Gastrocnemius medialis (tissue), 4 donors: ENCODE results near the gene TXNDC11. TPM values are rescaled to one million over a fixed set of nuclear protein-coding genes. Genes with fewer than 3 reads are reported as not detected.

ENCODE experiments used
- ATAC-seq, 2 donors: fragments of 150-250 bp; one replicate each; pipeline ENCODE4 v1.9.1; 2016
- DNase-seq, 2 donors: peaks; one replicate each; pipeline ENCODE4 v3.0.0-alpha.2; 2019
- H3K27ac ChIP-seq, 4 donors: fragments of 200-600 bp; sonication (generic); 1 replicate in 1 of 4; 2 replicates in 3 of 4; pipeline ENCODE4 v1.5.1; 2016 to 2018; ENCODE audit warnings: mild to moderate bottlenecking in 2 of 4, moderate library complexity in 1 of 4
- H3K27me3 ChIP-seq, 3 donors: fragments of 200-600 bp; sonication (generic) in 2 of 3; 1 replicate in 1 of 3; 2 replicates in 2 of 3; pipeline versions ENCODE4 v1.5.1 to v1.6.0; 2016 to 2019; ENCODE audit warnings: mild to moderate bottlenecking in 1 of 3, moderate library complexity in 1 of 3
- H3K36me3 ChIP-seq, 2 donors: fragments of 200-600 bp; sonication (generic) in 1 of 2; one replicate each; pipeline ENCODE4 v1.5.1; 2017 to 2018
- H3K4me1 ChIP-seq, 2 donors: fragments of 200-600 bp; sonication (generic) in 1 of 2; one replicate each; pipeline ENCODE4 v1.5.1; 2016 to 2017; ENCODE audit warnings: mild to moderate bottlenecking in 2 of 2
- H3K4me3 ChIP-seq, 4 donors: fragments of 200-600 bp; sonication (generic) in 3 of 4; 1 replicate in 1 of 4; 2 replicates in 3 of 4; pipeline ENCODE4 v1.5.1; 2016 to 2019; ENCODE audit warnings: mild to moderate bottlenecking in 2 of 4
- H3K9me3 ChIP-seq, 3 donors: fragments of 200-600 bp; sonication (generic) in 2 of 3; 1 replicate in 1 of 3; 2 replicates in 2 of 3; pipeline ENCODE4 v1.5.1; 2016 to 2019
- POLR2A ChIP-seq, 2 donors: fragments of 450-650 bp; IDR thresholded peaks; one replicate each; pipeline ENCODE4 v1.6.1; 2017; ENCODE audit warnings: antibody characterized with exemption in 2 of 2, mild to moderate bottlenecking in 2 of 2, moderate library complexity in 2 of 2
- in situ Hi-C, 4 donors: fragments of 200-750 bp; cut with MboI; loops; one replicate each; pipeline versions ENCODE4 v1.15.0 to v1.8.0; 2017; ENCODE audit warnings: low sequenced_read_pairs in 4 of 4
- intact Hi-C: fragments of 100-400 bp; cut with DNase I; formaldehyde crosslinking; loops from one replicate; pipeline ENCODE4 v1.15.1; 2023; ENCODE audit warnings: low total_unique reads
- total RNA-seq, 4 donors: library from RNA; depleted of rRNA; stranded (reverse); fragments of >200 nt; gene quantifications; one replicate each; pipeline versions ENCODE4 v1.1.0 to v1.2.3, GENCODE V29; 2016
- TF ChIP-seq, protein P1 (sequence below), 5 experiments: fragments of 450-650 bp in 3 of 5; fragments of 200-600 bp in 2 of 5; sonication (generic) in 2 of 5; IDR thresholded peaks in 4 of 5; conservative IDR thresholded peaks in 1 of 5; 1 replicate in 4 of 5; 2 replicates in 1 of 5; pipeline ENCODE4 v1.5.1; 2016 to 2019; ENCODE audit warnings: antibody characterized with exemption in 5 of 5, mild to moderate bottlenecking in 3 of 5, moderate library complexity in 3 of 5

The TXNDC11 gene
- total RNA-seq, 4 donors from 2014 or later, result 35.2 to 64.5 (median 51.2) TPM

DNA sequence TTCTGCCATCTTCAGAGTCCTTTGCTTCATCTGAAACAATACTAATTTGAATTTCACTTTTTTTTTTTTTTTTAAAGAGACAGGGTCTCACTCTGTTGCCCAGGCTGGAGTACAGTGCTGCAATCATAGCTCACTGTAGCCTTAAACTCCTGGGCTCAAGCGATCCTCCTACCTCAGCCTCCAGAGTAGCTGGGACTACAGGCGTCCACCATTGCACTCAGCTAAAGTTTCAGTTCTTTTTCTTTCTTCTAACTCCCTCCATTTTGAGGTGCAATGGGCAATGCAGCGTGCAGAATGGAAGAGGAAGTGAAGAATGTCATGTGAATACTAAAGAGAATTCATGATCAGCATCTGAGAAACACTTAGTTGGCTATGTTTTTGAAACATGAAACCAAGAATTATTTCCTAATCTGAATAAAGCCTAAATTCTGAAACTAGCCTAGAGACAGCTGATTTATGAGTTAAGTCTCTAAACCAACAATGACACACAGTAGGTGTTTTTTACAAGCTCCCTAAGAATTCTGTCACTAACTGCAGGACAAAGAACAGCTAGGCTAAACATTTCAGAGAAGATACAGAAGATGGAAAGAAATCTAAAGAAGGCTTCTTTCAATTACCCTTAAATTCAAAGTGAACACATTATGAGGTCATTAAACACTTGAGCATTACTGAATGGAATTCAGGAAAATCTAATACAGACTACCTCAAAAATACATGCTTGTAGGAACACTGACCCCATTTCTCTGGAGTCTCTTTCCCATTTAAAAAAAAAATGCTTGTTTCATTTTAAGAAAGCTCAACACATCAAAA, 53.4 kb downstream of the TXNDC11 start:
- intact Hi-C loops (no loop called here), in situ Hi-C loops (no loop called here)
- DNase-seq (no peak), ATAC-seq (peak; percentile 5 to 30)
- H3K27me3 ChIP-seq, result no peaks in the 10 kb centered on the region
- H3K27ac ChIP-seq, result peak overlapping the region; percentile 60 to 98 (median 78)
- no peak overlapping the region for H3K4me3 ChIP-seq
- peaks cover 40 to 46% of the 10 kb centered on the region in 2 donors for H3K4me1 ChIP-seq
- H3K9me3 ChIP-seq, result no peaks in the 10 kb centered on the region
- no peak for TF ChIP-seq POLR2A (IDR thresholded peaks at IDR 0.05)
- TF ChIP-seq, protein P1, sequence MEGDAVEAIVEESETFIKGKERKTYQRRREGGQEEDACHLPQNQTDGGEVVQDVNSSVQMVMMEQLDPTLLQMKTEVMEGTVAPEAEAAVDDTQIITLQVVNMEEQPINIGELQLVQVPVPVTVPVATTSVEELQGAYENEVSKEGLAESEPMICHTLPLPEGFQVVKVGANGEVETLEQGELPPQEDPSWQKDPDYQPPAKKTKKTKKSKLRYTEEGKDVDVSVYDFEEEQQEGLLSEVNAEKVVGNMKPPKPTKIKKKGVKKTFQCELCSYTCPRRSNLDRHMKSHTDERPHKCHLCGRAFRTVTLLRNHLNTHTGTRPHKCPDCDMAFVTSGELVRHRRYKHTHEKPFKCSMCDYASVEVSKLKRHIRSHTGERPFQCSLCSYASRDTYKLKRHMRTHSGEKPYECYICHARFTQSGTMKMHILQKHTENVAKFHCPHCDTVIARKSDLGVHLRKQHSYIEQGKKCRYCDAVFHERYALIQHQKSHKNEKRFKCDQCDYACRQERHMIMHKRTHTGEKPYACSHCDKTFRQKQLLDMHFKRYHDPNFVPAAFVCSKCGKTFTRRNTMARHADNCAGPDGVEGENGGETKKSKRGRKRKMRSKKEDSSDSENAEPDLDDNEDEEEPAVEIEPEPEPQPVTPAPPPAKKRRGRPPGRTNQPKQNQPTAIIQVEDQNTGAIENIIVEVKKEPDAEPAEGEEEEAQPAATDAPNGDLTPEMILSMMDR (IDR thresholded peaks at IDR 0.05 in 4 of 5, conservative IDR thresholded peaks at IDR 0.05 in 1 of 5), result no peak
- H3K36me3 ChIP-seq, result peaks cover 0 to 55% of the 10 kb centered on the region in 2 donors

DNA sequence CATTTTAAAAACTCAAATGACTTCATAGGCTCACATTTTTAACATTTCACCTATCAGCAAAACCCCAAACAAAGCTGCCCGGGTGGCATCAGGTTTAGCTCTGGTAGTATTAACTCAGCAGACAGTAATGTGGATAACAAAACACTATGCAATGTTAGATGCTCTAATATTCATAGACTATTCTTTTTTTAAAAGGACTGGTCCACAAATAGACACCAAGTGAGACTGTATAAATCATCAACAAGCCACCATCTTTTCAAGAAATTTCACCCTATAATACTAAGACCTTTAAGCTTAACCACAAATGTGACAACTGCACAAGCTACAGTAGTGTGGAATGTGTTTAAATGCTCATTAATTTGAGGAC, 54.2 kb downstream of the TXNDC11 start:
- ATAC-seq (peak; percentile 31 to 34), DNase-seq (no peak)
- in situ Hi-C loops (no loop called here), intact Hi-C loops (no loop called here)
- TF ChIP-seq, protein P1 (IDR thresholded peaks at IDR 0.05 in 4 of 5, conservative IDR thresholded peaks at IDR 0.05 in 1 of 5), result no peak
- no peak for TF ChIP-seq POLR2A (IDR thresholded peaks at IDR 0.05)
- peaks cover 40 to 47% of the 10 kb centered on the region in 2 donors for H3K4me1 ChIP-seq
- H3K27me3 ChIP-seq, result no peaks in the 10 kb centered on the region
- H3K27ac ChIP-seq, result peak overlapping the region; percentile 60 to 98 (median 78)
- H3K9me3 ChIP-seq, result no peaks in the 10 kb centered on the region
- no peak overlapping the region for H3K4me3 ChIP-seq
- H3K36me3 ChIP-seq, result peaks cover 0 to 59% of the 10 kb centered on the region in 2 donors

DNA sequence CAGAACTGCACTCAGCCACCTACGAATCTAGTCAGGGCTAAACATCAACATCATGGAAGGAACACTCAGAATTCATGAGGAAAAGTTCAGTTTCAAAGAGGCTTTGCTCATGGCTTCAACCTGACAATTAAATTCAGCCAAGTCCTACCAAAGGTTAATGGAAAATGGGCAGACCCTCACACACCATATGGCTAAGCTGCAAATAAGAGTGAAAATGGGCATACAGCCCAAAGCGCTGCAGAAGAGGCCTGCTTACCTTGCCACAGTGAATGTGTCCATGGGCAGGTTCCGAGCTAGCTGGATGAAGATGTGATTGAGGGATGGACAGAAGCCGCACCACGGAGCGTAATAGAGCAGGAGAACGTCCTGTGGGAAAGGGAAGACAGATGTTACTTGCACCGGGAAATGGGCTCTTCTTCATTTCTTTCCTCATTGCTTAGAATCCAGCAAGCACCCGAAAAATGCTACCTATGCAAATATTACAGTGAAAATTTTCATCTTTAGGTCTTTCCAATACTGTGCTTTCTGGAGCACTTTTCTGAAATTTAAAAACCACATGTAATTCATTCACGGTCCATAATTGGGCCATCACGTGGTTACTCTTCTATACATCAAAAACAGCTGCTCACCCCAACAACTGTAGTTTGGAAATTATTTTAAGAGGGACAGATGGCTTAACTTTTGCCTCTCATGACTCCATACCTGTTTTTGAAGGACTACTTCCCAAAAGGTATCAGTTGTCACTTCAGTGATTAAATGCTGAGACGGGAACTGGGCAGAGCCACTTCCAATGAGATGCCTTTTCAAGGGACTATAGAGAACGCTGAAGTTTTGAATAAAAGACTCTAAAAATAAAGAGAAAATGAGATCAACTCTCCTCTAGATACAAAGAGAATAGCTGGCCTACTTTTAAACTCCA, 54.8 kb downstream of the TXNDC11 start:
- H3K36me3 ChIP-seq, result peaks cover 0 to 65% of the 10 kb centered on the region in 2 donors
- no peak for DNase-seq
- no peaks in the 10 kb centered on the region for H3K27me3 ChIP-seq
- TF ChIP-seq, protein P1 (IDR thresholded peaks at IDR 0.05 in 4 of 5, conservative IDR thresholded peaks at IDR 0.05 in 1 of 5), result no peak
- no peak for TF ChIP-seq POLR2A (IDR thresholded peaks at IDR 0.05)
- peak overlapping the region; percentile 60 to 98 (median 78) for H3K27ac ChIP-seq
- intact Hi-C loops (no loop called here), in situ Hi-C loops (no loop called here)
- H3K4me3 ChIP-seq, result no peak overlapping the region
- peaks cover 45 to 53% of the 10 kb centered on the region in 2 donors for H3K4me1 ChIP-seq
- ATAC-seq, result peak in 1 of 2 donors; percentile 43
- H3K9me3 ChIP-seq, result no peaks in the 10 kb centered on the region

DNA sequence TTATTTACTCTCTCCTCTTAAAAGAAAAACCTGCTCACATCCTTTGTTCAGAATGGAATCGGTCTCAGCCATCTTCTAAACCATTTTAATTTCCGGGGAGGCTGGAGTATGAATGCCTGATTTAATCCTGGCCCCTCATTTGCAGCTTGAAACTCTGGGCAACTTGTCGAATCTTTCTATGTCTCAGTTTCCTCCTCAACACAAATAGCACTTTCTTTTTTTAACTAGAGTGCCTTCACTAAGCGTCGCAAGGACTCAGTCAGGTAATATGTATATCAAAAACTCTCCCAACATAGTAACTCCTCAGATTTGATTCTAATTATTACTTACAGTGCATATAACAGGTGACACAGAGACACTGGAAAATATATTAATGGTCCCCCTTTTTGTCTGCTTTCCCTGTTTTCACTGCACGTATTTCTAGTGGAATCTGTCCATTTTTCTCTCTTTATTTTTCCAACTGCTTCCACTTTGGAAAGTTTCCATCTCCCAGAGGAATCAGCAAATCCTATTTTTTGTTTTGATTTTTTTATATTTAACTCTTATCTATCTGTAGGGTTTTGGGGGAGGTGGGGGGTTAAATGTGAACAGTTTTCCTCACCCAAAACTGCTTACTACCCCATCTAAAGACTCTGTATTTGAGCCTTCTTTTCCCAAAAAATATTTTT, 55.8 kb downstream of the TXNDC11 start:
- no peak for DNase-seq
- H3K36me3 ChIP-seq, result peaks cover 0 to 64% of the 10 kb centered on the region in 2 donors
- H3K27me3 ChIP-seq, result no peaks in the 10 kb centered on the region
- intact Hi-C loops (no loop called here), in situ Hi-C loops (no loop called here)
- H3K4me1 ChIP-seq, result peaks cover 55 to 63% of the 10 kb centered on the region in 2 donors
- no peak for ATAC-seq
- TF ChIP-seq, protein P1 (IDR thresholded peaks at IDR 0.05 in 4 of 5, conservative IDR thresholded peaks at IDR 0.05 in 1 of 5), result no peak
- no peak for TF ChIP-seq POLR2A (IDR thresholded peaks at IDR 0.05)
- H3K27ac ChIP-seq, result peak overlapping the region; percentile 60 to 98 (median 78)
- no peak overlapping the region for H3K4me3 ChIP-seq
- H3K9me3 ChIP-seq, result no peaks in the 10 kb centered on the region
